ENCODE results near the gene HSPB1. TPM values are rescaled to one million over a fixed set of nuclear protein-coding genes. Genes with fewer than 3 reads are reported as not detected.

The HSPB1 gene
- total RNA-seq, 1 experiment from 2014 or later = 422 TPM

DNA sequence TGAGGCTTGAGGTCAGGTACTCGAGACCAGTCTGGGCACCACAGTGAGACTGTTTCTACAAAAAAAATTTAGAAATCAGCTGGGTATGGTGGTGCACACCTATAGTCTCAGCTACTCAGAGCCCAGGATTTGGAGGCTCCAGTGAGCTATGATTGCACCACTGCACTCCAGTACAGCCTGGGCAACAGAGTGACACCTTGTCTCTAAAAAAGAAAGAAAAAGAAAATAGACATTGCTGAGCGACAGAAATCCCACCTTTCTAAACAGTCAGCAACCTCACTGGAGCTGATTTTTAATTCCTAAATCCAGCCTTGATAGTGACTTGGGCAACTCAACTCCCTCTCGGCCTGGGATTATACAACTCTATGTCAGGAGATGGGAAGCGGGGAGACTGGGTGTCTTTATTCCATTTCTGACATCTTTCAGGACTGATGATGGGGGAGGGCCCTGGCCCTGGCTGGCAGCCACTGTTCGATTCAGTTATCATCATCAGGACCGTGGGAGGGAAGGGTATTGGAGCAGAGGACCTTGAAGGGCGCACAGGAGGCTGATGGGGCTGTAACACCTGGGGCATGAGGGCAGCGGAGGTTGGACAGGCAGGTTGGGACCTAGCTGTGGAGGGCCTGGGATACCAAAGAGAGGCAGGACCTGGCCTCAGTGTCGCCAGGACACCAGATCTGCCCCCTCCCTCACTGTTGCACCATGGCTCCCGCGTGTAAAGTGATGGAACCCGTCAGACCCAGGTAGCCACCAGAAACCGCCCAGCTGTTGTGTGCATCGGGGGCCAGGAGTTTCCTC is 14.7 kb downstream of the HSPB1 start:
- Histone ChIP-seq H3K27ac (ENCODE audit: low read length) (peak overlapping the region; percentile 90), H3K4me3 (ENCODE audit: low read depth in 2 of 2, low read length in 2 of 2) (peak overlapping the region; percentile 61 to 70), H3K9me3 (ENCODE audit: control insufficient read depth, insufficient read depth, low read depth, low read length) (no peaks in the 10 kb centered on the region), H3K36me3 (ENCODE audit: control insufficient read depth, insufficient read depth, low read length) (no peaks in the 10 kb centered on the region), H3K27me3 (ENCODE audit: control insufficient read depth, insufficient read depth, low read length) (no peaks in the 10 kb centered on the region), H3K4me1 (ENCODE audit: control insufficient read depth, insufficient read depth, low read length) (peaks cover 13% of the 10 kb centered on the region)
- ChIA-PET CTCF (interaction anchor here (0.5 to 0.8 kb wide), 4 partner anchors 14 to 139 kb away, joined by 3 to 6 read pairs (median 4); no protein-coding TSS in a partner anchor), POLR2A (interaction anchor here (0.5 kb wide), 2 partner anchors 16 to 55 kb away, joined by 6 to 14 read pairs; no protein-coding TSS in a partner anchor)
- no TSS peak for BruUV-seq (replicated peaks)
- in situ Hi-C loops (cut with HindIII; ENCODE audit: low pct_unique_long_range_greater_than_20kb, low sequenced_read_pairs) = no loop called here
- ATAC-seq (no peak), DNase-seq (ENCODE audit: low read depth, low spot score) (no peak)
- TF ChIP-seq CTCF (IDR thresholded peaks at IDR 0.05) (no peak), TCF7L2 (IDR thresholded peaks at IDR 0.05; ENCODE audit: low read depth, low read length) (no peak), SIN3A (IDR thresholded peaks at IDR 0.05; ENCODE audit: borderline replicate concordance, insufficient read depth, low read depth, low read length) (no peak), REST (IDR thresholded peaks at IDR 0.05; ENCODE audit: insufficient read depth in 1 of 2, low read depth in 2 of 2, low read length in 1 of 2) (no peak), POLR2AphosphoS5 (IDR thresholded peaks at IDR 0.05; ENCODE audit: low read depth, low read length) (no peak)
- intact Hi-C loops (cut with micrococcal nuclease; ENCODE audit: unreplicated experiment) = no loop called here

DNA sequence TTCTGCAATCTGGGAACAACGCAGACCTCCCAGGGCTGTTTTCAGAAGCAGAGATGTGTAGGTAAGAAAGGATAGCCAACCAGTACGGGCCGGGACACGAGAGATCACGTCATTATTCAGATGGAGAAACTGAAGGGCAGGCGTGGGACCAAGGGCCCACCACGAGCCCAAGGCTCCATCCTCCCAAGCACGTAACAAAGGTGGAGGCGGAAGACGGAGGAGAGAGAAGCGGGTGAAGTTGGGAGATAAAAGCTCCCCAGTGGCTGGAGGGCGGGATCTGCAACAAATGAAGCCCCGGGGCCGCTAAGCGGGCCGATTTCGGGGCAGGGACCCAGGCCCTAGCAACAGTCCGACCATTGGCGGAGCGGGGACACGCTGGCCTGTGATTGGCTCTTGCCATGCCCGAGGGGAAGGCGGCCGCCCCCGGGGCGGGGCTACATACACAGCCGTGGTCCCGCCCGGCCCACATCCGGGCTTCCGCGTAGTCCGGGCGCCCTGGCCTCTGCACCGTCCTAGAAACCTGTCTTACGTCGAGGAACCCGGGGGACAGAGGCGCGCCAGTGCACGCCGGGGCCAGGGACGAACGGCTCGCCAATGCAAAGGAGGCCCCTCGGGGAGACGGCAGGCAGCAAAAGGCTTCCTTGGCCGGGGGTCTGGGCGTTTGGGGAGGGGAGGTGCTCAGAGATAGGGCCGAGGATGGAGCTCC is 15.5 kb downstream of the HSPB1 start:
- no TSS peak for BruUV-seq (replicated peaks)

More for the DNA sequence above, 15.5 kb downstream of the HSPB1 start:
- in situ Hi-C loops (cut with HindIII; ENCODE audit: low pct_unique_long_range_greater_than_20kb, low sequenced_read_pairs) = no loop called here
- Histone ChIP-seq H3K27me3 (ENCODE audit: control insufficient read depth, insufficient read depth, low read length) (no peaks in the 10 kb centered on the region), H3K9me3 (ENCODE audit: control insufficient read depth, insufficient read depth, low read depth, low read length) (no peaks in the 10 kb centered on the region), H3K4me3 (ENCODE audit: low read depth in 2 of 2, low read length in 2 of 2) (peak overlapping the region; percentile 61 to 70), H3K4me1 (ENCODE audit: control insufficient read depth, insufficient read depth, low read length) (peaks cover 13% of the 10 kb centered on the region), H3K36me3 (ENCODE audit: control insufficient read depth, insufficient read depth, low read length) (no peaks in the 10 kb centered on the region), H3K27ac (ENCODE audit: low read length) (peak overlapping the region; percentile 90)
- POLR2A ChIA-PET = interaction anchor here (0.6 kb wide), 1 partner anchor 38 kb away, joined by 4 read pairs; no protein-coding TSS in a partner anchor
- CTCF ChIA-PET = interaction anchor here (0.5 to 1.2 kb wide), 2 partner anchors 41 to 55 kb away, joined by 7 read pairs; partner anchors contain the start of gene YWHAG
- TF ChIP-seq CTCF (IDR thresholded peaks at IDR 0.05) = no peak
- no peak; the same call in 1 of the 2 replicates for TF ChIP-seq SIN3A (IDR thresholded peaks at IDR 0.05; ENCODE audit: borderline replicate concordance, insufficient read depth, low read depth, low read length)
- TF ChIP-seq REST (IDR thresholded peaks at IDR 0.05; ENCODE audit: insufficient read depth in 1 of 2, low read depth in 2 of 2, low read length in 1 of 2) = peak in 1 of 2 experiments; percentile 50; a peak in 1 of 4 replicates
- peak; percentile 83 for TF ChIP-seq POLR2AphosphoS5 (IDR thresholded peaks at IDR 0.05; ENCODE audit: low read depth, low read length)
- TF ChIP-seq TCF7L2 (IDR thresholded peaks at IDR 0.05; ENCODE audit: low read depth, low read length) = peak; percentile 65
- intact Hi-C loops (cut with micrococcal nuclease; ENCODE audit: unreplicated experiment) = no loop called here
- ATAC-seq = peak; percentile 94
- no peak for DNase-seq (ENCODE audit: low read depth, low spot score)

Measured in Panc1 (cell line).